Epidermal melanocyte (primary cell): ENCODE data around the gene PCF11.
A peak's percentile ranks its signal among the peaks of the same experiment; 100 is the strongest.
"Not testable (repeated sequence)": the region's sequence is repeated elsewhere in the genome, so short reads cannot be mapped to it uniquely, and the experiment has no call there.

Source experiments
- DNase-seq: peaks from one replicate; pipeline ENCODE4 v3.0.0; 2011; ENCODE audit warnings: low spot score; ENCODE audit not compliant: insufficient read length

The PCF11 gene

DNA sequence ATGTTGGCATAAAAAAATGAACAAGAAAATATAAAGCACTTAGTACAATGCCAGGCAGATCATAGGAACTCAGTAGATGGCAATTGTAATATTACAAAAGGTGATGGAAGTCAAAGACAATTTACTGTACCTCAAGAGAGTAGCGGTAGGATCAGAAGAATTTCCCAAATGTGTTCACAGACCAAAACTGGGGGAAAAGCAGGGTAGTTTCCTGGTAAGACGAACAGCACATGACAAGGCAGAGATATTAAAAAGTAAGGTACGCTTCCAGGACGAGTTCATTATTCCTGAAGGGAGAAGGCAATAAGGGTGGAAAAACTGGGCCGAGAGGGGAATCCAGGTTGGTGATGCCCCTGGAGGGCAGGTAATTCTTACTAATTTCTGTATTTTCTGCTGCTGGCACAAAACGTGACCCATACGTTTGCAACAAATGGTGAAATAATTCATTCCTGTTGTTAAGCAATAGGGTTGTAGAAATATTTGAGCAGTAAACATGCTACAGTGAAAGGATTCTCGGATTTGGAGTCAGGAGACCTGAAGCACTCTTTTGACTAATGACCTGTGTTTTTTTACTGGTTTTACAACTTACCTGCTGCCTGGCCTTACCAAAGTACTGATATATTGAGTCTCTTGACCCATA lies 35.8 kb downstream of the PCF11 start:
- no peak for DNase-seq

DNA sequence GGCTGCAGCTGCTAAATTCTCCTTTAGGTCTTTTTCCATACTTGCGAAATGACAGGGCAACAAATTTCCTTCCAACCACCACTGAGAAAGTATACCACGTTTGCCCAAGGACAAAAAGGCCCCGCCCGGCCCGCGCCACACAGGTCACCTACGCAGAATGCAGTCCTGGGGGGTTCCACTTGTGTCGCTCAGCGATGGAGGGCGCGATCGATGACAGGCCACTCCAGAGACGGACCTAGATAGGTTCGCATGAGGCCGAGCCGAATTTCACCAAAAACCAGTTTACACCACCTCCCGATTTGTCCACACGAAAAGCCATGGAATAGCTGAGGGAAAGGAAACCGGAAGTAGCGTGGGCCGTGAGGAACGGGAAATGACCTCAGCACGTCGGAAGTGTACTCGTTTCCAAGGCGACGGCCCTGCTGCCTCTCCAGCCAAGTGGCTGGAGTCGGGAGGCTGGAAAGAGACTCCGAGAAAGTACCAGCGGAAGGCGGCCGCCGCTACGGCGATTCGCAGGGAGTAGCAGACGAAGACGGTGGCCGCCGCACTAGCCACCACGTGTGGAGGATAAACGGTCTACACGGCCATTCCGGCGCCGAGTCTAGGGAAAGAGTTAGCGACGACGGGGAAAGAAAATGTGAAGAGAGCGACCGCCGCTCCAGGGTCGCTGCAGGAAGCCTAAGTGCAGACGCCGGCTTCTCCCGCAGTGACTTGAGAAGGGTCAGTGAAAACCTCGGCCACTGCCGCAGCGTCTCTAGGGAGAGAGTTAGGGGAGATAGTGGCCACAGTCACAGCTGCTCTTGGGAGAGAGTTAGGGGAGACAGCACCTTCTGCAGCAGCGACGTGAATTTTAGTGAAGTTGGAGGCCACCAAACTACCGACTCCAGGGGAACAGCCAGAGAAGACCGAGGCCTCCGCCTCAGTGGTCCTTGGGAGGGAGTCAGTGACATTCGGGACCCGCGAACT lies 36.7 kb downstream of the PCF11 start, which contains the start of gene ANKRD42:
Gene ANKRD42 (plus strand): TSS at position 398 of the 966 bp plus-strand sequence. CDS start 959 bp downstream, outside the sequence.
- peak; percentile 88 for DNase-seq

DNA sequence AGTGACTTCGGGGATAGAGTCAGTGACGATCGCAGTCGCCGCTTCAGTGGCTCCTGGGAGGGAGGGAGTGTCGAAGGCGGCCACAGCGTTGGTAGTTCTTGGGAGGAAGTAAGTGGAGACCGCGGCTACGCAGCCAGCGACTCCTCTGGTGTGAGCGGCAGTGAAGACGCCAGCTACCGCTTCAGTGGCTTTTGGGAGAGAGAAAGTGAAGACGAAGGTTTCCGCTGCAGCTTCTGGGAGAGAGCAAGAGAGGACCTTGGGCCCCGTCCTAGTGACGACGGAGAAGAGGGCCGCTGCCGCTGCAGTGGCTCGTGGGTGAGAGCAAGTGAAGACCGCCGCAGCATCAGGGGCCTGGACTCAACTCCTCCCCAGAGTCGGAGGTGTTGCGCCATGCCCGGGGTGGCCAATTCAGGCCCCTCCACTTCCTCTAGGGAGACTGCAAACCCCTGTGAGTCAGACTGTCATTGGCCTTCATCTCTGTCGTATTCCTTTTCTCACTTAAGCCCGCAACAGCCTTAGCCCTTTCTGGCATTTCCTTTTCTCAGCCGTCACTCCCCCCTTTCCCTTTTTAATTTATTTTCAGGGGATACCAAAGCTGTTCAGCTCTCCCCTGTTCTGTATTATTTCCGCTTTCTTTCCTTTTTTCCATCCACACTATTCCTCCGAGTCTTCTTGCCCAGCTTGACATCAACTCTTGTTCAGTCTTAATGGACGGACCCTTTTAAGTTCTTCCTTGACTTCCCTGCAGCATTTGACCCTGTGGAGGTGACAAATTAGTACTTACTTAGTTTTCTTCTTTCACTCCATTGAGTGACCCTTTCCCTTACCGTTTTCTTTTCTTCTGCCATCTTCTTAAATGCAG lies 37.6 kb downstream of the PCF11 start:
- DNase-seq = no peak

DNA sequence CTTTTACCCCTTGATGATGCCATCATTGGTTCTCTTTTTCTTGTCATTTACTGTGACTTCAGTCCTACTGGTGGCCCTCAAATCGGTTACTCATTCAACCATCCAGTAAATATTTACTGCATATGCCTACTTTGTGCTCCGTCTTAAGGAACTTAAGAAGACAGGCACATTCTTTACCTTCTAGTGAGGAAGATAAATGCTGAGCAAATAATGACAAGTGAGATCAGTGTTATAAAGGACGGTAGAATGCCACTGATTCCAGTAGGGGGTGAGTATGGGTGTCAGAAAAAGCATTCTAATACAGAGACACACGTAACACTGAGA lies 38.2 kb downstream of the PCF11 start:
- no peak for DNase-seq

DNA sequence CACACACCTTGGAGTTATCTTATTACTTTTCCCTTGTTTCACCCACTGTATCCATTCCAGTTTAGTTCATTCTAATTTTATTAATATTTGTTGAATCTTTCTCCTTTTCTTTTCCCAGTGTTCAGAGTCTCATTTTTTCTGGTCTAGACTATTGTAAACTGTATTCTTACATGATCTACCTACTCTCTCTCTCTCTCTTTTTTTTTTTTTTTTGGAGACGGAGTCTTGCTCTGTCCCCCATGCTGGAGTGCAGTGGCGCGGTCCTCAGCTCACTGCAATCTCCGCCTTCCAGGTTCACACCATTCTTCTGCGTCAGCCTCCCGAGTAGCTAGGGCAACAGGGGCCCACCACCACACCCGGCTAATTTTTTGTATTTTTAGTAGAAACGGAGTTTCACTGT lies 38.7 kb downstream of the PCF11 start:
- DNase-seq = no peak

DNA sequence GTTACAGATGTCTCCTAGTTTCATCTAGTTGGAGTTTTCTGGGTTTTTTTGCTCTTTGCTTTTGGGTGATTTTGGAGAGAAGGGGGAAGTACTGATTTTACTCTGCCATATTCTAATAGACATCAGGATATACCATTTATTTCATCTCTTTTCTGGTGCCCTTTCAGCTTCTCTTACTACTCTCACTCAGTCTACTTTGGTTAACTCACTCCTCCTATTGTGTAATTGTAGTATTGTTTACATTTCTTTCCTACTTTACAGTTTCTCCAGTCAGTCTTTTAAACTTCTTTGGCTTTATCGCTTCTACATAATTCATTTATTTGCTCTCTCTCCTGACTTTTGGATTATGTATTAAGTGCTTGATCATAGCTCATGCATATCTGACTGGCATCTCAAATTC lies 43.1 kb downstream of the PCF11 start:
- no peak for DNase-seq

DNA sequence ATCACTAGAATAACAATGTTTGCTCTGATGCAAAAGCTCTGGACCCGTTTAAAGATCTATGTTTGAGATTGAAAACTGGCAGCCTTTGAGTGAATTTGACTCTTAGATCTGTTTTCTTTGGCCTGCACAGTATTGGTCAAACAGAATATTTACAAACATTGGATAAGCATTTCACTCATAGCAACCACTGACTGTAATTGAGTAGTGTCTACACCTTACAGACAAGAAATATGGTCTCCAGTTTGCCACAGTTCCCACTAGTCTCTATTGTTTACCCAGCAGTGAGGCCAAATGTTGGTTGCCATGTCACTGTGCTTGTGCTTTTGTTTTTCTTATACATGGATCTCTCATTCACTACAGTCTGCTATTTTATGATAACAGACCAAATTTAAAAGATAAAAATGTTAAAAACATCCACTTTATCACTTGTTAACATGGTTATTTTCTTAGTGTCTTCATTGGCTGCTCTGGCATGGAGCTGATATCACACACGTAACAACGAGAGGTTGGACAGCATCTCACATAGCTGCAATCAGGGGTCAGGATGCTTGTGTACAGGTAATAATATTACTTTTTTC lies 48.8 kb downstream of the PCF11 start:
- no peak for DNase-seq

DNA sequence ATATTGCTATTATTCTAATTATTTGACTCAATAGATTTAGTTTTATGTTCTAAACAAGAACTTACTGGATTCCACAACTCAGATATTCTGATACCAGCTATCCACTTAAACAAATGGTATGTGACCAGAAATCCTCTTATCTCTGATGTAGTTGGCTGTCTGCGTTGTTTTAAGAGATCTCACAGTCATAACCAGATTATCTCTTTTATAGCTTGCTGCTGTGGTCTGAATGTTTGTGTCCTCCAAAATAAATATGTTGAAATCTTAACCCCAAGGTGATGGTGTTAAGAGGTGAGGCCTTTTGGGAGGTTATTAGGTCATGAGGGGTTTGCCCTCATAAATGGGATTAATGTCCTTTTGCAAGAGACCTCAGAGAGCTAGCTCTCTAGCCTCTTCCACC lies 49.3 kb downstream of the PCF11 start:
- DNase-seq = no peak

DNA sequence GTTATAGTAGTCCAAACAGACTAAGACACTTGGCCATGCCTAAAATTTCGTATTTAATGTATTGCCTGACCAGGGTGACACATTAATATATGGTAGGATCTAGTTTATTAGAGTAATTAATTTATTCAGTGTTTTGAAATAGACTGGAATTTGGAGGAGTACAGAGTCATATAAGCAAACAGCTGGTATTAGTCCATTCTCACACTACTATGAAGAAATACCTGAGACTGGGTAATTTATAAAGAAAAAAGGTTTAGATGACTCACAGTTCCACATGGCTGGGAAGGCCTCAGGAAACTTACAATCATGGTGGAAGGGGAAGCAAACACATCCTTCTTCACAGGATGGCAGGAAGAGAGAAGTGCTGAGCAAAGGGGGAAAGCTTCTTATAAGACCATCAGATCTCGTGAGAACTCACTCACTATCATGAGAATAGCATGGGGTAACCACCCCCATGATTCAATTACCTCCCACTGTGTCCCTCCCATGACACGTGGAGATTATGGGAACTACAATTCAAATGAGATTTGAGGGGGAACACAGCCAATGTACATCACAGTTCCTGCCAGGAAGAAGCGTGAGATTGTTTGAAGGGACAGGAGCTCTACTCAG lies 49.9 kb downstream of the PCF11 start:
- not testable (repeated sequence) for DNase-seq

DNA sequence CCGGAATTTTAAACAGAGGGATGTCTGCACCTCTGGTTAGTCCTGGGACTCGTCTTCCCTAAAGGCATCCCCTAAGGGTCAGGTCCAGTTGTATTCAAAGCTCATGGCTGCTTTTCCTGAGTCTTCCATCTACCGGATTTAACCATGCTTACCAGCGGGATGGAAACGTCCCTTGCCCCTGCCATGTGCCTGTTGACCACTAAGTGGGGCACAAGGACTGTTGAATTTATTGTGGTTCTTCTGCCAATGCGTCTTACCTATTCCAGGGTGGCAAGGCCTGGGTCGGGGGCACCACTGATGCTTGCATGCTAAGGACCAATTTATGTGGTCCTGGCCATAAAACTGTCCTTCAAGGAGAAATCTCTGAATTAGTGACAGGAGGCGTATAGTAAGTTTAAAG lies 62.2 kb downstream of the PCF11 start:
- no peak for DNase-seq

DNA sequence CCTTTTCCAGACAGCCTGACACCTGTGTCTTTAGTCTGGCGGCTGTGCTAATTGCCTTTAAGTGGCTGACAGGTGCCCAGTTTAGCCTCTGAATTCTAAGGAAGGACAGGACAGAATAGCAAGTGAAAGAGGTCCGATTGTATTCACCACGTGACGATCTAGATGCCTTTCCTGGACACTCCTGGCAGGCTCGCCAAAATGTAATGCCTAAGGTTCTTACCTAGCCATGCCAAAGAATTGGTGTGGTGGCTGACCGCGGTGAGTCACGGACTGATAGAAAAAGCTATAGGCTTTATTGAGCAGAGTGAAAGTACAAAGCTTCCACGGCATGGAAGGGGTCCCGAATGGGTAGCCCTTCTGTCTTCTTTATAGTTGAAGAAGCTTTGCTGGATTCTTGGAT lies 63.3 kb downstream of the PCF11 start:
- no peak for DNase-seq

DNA sequence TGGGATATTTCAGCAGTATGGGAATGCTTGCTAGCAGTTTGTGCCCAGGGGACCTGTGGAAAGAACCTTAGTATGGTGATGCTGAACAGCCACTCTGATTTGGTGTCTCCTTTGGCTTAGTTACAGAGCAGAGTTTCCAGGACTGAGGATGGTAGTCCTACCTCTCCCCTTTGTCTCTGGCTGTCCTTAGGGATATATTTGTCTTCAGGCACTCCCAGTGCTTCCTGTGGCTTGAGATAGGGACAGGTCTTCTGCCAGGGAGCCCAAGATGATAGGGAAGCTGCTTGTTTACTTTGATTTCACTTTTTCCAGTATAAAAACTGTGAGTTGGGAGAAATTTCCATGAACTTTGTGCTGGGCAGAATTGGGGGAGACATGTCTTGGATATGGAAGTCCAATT lies 64.8 kb downstream of the PCF11 start:
- no peak for DNase-seq

DNA sequence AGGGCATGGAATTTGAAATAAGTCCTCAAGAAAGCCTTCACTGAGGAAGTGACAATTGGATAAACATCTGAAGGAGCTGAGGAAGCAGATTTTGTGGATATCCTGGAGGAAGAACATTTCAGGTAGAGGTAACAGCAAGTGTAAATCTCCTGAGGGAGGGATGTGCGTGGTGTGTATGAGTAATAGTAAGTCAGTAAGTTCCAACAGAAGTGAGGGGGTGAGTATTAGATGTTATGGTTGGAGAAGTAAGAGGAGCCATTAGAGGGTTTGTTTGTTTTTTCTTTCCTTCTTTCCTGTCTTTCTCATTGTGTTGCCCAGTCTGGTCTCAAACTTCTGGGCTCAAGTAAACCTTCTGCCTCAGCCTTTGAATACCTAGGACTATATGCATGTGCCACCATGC lies 65.6 kb downstream of the PCF11 start:
- no peak for DNase-seq

DNA sequence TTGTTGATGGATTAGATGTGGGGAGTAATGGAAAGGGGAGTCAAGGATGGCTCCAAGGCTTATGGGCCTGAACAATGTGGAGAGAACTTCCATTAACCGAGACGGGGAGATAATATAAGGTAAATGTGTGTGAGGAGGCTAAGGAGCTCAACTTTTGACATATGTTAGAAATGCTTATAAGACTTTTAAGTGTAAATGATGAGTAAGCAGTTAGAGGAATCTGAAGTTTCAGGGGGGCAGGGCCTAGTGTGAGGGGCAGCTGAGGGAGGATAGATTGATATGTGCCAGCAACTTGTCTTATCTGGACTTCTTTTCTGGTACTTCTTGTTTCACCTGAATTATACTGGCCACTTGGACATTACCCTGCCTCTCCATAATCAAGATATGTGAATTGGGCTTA lies 66.5 kb downstream of the PCF11 start:
- no peak for DNase-seq

DNA sequence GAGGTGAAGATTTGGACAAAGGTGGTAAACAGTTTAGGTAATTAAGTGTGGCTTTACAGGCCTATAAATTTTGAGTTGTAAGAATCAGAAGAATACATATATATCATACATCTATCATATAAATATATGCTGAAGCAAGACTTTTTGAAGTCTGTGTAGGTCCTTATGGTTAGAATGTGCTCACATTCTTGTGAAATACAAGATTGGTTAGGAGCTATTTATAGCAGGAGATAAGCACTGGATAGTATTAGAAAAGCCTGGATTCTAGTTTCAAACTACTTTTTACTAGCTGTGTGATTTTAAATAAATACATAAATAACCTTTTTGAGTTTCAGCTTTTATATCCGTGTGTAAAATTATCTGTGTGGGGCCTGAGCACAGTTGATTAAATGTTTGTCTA lies 78.9 kb downstream of the PCF11 start:
- no peak for DNase-seq
